Stimulated activated CD4-positive, alpha-beta T cell treated with anti-CD3 and anti-CD28 coated beads, TNF-alpha, amount 100 ng/mL, for 24 hours (primary cell): ENCODE data around the gene SPRN.
"Not testable (repeated sequence)": the region's sequence is repeated elsewhere in the genome, so short reads cannot be mapped to it uniquely, and the experiment has no call there.

Experiments used
- DNase-seq, 3 experiments: peaks; one replicate each; pipeline ENCODE4 v3.0.0-alpha.2; 2020; ENCODE audit warnings: low read depth in 3 of 3

SPRN gene

DNA sequence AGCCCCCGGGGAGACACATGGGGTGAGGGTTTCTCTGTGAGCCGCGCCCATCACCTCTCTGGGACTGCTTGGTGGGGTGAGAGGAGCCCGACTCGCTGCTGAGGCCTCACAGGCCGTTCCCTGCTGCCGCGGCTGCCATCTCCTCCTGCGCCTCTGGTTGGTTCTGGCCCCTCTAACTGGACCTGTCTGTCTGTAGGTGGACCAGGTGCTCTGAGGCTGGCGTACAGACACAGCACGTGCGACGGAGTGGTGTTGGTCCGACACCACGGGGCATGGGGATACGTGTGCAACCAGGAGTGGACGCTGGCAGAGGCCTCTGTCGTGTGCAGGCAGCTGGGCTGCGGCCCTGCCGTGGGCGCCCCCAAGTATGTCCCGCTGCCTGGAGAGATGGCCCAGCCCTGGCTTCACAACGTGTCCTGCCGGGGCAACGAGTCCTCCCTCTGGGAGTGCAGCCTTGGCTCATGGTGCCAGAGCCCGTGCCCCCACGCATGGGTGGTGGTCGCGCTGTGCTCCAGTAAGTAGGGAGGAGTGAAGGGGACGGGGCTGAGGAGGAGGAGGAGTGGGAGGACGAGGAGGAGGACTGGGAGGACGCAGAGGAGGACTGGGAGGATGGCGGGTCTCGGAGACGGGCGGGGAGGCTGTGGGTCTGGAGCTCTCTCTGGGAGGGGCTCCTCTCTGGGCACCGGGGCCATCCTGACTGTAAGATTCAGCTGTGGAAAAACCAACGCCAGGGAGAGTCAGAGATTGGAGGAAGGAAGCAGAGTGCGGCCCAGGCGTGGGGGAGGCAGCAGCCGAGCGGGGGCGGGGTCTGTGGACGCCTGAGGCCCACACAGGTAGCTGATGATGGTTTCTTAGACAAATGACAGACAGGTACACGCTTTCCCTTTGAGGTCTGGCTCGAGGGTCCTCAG is 31.9 kb upstream of the SPRN start:
- DNase-seq = no peak

DNA sequence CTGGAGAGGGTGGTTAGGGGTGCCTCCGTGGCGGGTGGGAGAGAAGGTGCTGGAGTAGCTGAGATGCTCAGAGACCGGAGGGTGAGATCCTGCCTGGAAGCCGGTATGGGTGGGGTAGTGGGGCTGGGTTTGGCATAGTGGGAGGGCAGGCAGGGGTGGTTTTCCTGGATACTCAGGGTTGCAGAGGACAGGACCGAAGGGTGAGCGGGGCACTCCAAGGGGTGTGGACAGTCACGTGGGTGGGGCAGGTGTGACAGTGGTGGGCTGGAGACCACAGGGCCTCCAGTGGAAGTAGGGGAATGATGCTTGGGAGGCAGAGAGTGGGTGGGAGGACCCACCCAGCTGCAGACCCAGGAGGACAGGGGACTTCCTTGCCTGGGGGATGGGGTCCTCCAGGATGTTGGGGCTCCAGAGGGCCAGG is 31.2 kb upstream of the SPRN start:
- no peak for DNase-seq

DNA sequence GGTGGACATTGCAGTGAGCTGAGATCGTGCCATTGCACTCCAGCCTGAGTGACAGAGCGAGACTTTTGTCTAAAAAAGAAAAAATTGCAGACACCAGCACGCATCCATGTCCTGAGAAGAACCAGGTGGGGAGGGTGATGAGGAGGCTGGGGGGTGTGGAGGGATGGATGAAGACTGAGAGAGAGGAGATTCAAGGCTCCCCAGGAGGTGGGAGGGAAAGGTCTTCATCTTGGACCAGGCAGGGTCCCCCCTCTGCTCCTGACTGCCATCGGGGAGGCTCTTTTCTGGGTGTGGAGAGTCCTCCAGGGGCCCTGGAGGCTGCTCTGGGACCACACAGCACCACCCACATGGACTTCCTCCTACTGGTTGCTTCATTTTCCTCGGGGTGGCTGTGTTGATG is 30.8 kb upstream of the SPRN start:
- no peak for DNase-seq

DNA sequence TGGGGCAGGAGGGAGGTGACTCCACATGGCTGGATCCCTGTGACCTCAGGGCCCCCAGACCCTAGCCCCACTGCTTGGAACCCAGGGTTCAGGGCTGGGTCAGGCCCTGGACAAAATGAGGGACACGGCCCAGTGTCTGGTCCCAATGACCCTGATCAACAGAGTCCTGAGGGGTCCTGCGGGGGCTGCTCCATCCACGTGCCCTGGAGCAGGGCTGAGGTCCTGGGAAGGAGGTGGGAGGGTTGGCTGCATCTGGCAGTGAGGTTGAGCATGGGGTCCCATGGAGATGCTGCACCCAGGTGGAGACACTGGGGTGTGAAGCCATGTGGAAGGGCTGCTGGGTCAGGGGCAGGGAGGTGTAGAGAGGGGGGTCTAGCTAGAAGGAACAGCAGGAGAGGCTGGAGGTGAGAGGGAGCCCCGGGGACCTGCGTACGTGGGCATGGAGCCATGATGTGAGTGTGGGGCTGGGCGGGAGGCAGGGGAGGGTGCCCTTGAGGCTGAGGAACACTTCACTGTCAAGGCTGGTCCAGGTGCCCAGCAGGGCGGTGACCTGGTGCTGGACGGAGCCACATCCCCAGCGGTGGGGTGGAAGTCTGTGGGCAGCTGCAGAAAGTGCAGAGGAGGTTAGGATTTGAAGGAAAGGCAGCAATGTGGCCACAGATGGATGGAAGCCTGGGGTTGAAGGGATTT is 29.9 kb upstream of the SPRN start:
- DNase-seq = no peak

DNA sequence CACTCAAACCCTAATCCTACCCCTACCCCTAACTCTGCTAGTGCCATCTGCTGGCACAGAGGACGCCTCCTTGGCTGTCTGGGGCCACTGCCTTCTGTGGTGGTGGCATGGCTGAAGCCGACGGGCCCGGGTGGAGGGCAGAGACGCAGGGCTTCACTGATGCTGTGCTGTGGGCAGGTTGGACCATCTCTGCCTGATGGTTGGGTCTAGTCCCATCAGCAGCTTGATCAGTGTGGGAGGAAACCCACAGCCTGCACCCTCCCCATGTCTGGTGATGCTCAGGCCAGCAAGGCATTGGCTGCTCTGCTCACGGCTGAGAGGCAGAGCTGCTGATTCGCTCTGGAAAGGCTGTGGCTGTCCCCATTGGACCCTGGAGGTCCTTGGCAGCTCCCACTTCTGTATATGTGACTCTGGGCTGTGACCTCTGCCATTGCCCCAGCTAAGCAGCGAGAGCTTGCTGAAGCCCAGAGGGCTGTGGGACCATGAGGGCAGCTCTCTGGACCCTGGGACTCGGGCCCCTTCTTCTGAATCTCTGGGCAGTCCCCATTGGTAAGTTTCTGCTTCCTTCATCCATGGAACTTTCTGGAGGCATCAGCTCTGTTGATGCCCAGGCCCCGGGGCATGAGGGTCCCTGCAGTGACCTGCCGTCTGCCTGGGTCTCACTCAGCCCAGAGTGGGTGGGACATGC is 29.2 kb upstream of the SPRN start, which contains the start of gene SCART1:
SCART1 (plus strand) TSS at position 430 of the 688 bp plus-strand sequence; CDS start at position 483, 53 bp downstream.
- DNase-seq = no peak

DNA sequence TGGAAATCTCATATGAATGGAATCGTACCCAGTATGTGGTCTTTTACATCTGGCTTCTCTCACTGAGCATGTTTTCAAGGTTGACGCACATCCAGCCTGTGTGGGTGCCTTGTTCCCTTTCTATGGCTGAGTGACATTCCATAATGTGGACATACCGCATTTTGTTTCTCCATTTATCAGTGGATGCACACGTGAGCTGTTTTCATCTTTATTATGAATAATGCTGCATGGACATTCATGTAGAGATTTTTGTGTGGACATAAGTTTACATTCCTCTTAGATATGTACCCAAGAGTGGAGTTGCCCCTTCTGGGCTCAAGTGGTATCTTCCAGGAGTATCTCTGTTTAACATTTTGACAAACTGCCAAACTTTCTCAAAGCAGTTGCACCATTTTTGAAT is 28.0 kb upstream of the SPRN start:
- DNase-seq = no peak

DNA sequence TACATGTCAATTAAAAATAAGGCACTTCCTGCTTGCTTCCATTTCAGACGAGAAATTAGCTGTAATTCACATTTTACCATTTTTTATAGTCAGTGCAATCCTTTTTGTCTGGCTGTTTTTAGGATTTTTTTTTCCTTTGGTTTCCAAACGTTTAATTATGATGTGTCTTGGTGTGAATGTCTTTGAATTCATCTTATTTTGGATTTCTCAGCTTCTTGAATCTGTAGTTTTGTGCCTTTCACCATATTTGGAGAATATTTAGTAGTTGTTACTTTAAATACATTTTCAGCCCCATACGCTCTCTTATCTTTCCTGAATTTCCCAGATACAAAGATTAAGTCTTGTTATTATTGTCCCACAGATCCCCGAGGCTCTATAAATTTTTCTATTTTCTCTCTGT is 26.9 kb upstream of the SPRN start:
- DNase-seq = no peak

DNA sequence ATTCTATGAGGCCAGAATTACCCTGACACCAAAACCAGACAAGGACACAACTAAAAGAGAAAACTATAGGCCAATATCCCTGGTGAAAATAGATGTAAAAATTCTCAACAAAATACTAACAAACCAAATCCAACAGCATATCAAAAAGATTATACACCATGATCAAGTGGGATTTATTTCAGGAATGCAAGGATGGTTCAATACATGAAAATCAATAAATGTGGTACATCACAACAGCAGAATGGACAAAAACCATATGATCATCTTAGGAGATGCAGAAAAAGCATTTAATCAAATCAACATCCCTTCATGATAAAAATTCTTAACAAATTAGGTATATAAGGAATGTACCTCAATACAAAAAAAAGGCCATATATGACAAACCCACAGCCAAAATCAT is 23.7 kb upstream of the SPRN start:
- DNase-seq = no peak

DNA sequence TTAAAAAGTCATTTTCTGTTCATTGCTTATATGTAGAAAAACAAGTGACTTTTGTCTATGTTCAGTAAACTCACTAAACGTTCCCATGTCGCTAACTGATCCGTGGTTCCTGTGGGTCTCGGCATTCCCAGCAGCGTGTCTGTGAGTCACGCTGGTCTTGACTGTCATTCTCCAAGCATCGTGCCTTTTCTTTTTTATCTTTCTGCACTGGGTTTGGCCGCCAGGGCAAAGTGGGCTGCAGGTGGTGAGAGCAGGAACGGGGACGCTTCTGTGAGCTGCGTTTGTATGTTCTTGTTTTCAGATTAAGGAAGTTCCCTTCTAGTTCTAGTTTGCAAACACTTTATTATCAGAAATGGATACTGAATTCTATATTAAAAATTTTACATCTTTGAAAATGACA is 22.6 kb upstream of the SPRN start:
- DNase-seq = no peak

DNA sequence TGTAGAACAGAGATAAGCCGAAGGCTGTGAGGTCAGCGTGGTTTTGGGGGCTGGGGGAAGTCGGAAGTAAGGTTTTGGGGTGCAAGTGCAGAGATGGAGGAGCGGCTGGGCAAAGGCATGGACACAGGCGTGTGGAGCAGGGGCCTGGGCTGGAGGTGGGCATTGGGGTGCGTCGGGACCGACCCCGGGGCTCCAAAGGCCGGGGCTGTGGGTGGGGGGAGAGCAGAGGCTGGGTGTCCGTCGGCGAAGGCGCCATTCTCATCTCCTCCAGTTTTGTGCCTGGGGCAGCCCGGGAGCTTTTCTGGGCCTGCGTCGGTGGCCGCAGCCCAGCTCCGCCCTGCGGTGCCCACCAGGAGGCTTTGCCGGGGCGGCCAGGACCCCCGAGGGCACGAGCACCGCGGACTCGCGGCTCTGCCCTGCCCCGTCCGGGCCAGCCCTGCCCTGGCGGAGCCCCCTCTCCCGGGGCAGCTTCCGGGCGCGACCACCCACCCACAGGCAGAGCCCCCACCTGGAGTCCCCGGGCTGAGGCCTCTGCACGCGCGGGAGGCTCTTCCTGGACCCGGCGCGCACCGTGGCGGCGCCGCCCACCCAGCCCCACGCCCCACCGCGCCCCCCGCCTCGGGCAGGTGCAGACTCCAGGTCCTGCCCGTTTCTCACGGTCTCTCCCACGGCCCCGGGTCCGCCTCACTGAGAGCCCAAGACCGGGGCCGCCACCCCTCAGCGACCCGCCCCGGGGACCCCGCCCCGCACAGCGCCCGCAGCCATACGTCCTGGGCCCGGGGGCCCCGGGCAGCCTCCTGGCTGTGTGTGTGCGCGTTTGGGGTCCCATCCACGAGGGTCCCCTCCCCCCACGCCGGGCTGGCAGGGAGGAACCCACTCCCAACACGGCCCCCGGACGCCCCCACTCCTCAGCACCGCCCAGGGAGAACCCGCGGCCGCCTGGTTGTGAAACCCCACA is 21.6 kb upstream of the SPRN start:
- DNase-seq = no peak

DNA sequence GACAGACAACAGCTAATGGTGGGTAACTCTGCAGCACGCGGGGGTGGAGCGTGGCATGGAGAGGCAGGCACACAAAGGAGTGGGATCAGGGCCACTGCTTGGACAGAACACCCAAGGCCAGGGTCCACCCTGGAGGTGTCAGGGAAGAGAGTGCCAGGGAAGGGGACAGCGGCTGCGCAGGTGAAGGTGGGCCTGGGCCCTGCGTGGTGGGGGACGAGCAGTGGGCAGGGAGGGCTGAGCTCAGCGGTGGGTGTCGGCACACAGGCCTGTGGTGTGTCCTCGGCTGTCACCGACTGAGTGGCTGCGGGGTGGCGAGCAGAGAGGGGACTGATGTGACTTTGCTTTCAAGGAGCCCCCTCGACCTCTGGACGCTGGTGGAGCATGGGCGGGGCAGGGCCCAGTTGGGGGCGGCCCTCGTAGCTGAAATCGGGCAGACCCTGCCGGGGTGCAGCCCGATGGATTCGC is 20.9 kb upstream of the SPRN start:
- no peak for DNase-seq

DNA sequence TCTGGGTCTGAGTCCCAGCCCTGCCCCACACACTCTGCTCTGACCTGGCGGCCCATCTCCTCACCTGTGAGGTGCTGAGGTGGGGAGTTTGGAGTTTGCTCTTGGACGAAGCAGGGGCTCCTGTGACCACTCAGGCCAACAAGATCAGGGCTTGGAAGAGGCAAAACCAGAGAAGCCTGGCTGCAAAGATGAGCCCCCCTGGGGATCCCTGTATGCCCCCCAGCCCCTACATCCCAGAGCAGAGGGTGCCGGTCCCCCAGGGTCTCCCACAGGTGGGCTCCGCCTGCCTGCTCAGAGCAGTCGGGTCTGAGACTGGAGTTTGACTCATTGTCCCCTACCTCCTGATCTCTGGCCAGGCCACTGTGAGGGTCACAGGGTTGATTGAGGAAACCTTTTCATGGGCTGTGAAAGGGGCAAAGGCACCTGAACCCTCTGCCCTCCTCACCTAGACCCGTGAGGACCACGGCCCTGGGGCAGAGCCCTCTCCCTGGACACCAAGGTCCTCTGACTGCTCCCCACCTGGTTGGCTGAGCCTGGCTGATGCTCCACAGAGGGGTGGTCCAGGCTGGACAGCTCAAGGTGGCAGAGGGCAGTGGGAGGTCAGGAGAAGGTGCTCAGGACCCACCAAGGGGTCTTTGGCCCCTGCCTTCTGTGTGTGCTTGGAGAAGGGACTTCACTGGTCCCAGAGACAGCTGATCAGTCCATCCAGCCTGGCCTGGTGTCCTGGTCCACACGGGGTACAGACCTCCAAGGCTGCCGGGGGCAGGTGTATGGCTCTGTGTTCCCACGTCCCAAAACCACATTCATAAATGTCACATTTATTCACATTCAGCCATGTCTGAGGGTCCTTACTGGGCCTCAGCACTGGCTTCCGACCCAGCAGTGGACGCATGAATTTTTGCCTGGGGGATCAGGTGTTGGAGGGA is 20.2 kb upstream of the SPRN start:
- DNase-seq = no peak

DNA sequence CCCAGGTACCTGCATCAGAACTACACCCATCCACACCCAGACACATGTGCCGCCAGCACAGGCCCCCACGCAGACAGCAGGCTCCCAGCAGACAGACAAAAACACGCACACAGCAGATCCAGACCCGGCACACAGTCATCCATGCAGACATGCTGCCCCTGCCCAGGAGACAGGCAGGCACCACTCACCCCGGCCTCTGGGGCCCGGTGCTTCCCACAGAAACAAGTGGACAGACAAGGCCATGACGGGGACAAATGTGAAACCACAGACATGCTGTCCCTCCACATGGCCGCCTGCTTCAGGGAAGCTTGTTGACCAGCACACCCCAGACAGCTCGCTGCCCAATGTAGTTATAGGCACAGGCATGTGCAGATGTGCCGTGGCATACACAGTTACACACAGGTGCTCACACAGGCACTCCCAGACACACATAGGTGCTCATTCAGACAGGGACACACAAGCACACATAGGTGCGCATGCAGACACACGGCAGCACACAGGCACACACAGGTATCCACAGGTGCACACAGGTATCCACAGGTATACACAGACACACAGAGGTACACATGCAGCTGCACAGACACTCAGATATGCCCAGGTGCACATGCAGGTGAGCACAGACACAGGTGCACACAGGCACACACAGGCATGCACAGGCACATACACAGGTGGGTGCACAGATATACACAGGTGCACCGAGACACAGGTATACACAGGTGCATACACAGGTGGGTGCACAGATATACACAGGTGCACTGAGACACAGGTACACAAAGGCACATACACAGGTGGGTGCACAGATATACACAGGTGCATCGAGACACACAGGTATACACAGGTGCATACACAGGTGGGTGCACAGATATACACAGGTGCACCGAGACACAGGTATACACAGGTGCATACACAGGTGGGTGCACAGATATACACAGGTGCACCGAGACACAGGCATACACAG is 18.8 kb upstream of the SPRN start:
- DNase-seq = no peak

DNA sequence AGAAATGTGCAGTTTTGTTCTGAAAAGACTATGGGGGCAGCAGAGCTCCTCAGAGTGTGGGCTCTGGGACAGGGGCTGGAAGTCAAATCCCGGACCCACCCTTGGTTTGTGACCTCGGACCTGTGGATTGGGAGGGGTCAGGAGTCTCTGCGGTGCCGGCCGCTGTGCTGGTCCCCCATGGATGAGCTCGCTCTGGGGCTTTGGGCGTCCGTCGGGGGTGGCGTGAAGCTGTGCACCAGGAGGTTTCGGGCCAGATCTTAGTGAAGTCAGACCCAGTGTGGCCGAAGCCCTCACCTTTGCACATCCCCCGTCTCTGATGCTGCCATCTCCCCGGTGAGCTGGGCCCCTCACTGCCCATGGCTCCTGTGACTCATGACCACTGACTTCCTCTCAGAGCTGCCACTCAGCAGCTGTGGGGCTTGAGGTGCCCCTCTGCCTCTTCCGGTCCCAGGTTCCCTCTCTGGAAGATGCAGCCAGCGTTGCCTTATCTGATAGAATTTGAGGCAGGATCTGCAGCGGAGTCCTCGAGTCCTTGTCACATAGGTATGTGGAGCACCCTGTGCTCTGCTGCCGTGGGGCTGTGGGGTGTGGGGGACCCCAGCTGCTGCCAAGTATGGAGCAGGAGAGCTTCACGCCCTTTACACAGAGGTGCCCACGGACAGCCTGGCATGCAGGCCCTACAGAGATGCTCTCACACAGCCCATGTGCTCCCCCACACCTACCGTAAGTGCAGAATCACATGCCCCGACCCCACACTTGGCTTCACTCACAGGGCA is 18.0 kb upstream of the SPRN start:
- DNase-seq = no peak

DNA sequence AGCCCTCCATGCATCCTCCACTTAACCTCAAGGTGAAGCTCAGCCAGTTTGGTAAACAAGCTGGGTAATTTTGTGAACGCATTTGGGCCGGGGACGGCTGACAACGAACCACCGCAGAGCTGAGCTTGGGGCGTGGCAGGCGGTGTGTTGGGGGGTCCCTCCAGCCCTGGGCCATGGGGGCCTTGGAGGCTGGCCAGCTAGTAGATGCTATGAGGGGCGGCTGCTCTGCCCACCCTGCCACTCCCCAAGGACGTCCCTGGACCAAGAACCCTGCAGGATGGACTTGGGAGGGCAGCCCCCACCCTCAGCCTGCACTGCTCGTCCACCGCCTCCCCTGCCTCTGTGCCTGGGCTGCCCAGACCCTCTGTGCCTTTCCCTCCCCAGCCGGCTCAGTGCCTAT is 17.4 kb upstream of the SPRN start:
- no peak for DNase-seq

DNA sequence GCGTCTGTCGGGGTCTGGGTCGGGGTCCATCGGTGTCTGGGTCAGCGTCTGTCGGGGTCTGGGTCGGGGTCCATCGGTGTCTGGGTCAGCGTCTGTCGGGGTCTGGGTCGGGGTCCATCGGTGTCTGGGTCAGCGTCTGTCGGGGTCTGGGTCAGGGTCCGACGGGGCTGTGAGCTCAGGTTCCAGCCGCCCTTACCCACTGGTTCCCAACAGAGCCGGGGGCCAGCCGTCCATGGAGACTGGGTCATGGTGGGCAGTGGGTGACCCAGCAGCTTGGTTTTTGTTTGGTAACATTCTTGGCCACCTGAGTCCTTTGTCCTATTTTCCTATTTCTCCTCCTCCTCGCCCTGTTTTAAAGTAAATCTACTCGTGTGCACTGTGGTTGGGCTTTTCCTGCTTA is 16.9 kb upstream of the SPRN start:
- not testable (repeated sequence) for DNase-seq

DNA sequence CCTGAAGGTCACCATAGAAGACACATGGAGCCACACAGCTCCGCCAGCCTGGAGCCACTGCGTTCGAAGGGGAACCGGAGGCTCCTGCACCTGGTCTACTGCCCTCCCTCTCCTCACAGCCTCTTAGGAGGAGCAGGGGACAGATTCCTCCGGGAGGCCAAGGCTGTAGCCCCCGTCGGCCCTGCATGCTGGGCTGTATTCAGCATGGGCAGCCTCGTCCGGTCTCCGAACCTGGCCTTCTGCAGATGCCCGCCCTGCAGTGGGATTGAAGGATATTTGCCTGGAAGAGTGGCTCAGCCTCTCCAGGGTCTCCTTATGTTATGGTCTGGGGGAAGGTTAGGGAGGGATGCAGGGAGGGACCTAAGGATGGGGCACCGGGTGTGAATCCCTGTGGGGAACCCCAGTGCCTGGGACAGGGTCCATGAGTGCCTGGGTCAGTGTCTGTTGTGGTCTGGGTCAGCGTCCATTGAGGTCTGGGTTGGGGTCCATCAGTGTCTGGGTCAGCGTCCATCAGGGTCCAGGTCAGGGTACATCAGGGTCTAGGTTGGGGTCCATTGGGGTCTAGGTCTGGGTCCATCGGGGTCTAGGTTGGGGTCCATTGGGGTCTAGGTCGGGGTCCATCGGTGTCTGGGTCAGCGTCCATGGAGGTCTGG is 16.3 kb upstream of the SPRN start:
- DNase-seq = no peak
